SHP77 treated with DMSO at 0.1 percent for 48 hours (cell line): ENCODE data around the gene ARHGEF3.
"Not testable (repeated sequence)": the region's sequence is repeated elsewhere in the genome, so short reads cannot be mapped to it uniquely, and the experiment has no call there.

ENCODE experiments used
- DNase-seq: peaks from one replicate; lab custom pipeline; 2025; lab: John Stamatoyannopoulos, UW

The ARHGEF3 gene

GRCh38 chr3:56772952-56773938 lies 28.5 kb downstream of the ARHGEF3 start:
- DNase-seq, result no peak

GRCh38 chr3:56771376-56771775 lies 30.4 kb downstream of the ARHGEF3 start:
- no peak for DNase-seq

DNA sequence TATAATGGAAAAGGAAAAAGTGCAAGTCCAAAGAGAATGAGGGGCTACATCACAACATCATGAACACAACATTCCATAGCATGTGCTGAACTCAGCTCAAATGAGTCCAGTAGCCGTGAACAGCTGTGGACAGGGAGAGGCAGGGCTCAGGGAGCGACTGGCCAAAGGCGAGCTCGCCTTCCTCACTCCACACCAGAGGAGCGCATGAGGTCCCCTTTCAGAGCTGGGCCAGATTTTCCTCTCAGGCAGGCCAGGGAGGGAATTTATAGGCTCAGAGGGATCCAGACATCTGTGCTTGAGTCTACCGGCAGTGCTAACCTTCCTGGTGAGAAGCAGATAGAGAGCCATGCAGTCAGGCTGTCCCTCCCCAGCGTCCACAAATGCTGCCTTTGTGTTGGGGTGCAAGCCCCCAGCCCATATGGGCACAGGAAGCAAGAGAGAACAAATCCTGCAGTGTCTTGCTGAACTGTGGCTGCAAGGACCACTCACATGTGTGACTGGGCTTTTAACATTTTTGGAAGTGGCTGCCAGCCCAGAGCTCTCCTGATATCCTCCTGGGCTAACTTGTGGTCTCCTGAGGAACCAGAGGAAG lies 32.5 kb downstream of the ARHGEF3 start:
- DNase-seq, result no peak

- no peak for DNase-seq
Measured at GRCh38 chr3:56764904-56765547, 36.7 kb downstream of the ARHGEF3 start.

GRCh38 chr3:56764184-56764583 lies 37.6 kb downstream of the ARHGEF3 start:
- no peak for DNase-seq

DNA sequence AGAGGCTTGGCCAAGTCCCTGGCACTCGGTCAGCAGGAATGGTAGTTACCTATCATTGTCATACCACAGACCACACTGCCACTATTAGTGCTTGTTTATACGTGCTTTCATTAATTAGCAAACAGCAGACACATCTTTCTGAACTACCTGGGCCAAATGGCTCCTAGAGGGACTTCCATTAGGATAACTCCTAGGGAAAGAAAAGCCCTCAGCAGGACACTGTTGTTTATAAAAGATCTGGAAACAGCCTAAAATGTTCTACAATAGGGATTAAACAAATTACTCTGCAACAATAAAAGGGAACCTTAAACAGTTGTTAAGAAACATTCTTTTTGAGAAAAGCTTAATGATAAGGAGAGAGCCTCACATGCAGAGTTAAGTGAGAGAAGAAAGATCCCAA lies 38.5 kb downstream of the ARHGEF3 start:
- no peak for DNase-seq

DNA sequence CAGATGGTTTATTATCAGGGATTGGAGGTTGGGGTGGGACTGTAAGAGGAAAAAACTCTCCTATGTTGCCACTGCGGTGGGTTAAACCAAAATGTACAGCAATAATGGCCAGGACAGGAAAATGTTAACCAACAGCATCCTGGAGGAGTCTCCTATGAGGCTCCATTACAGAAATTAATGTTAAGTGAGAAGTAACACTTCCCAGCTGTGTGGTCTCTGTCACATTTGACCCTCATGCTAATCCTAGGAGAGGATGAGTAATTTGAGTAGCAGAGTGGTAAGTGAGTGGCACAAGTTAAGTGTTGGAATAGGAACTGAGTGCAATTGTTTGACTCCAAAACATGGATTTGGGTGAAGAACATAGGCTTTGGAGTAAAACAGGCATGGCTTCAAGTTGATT lies 39.0 kb downstream of the ARHGEF3 start:
- DNase-seq, result no peak

- DNase-seq, result no peak
Measured at GRCh38 chr3:56761887-56762651, 39.7 kb downstream of the ARHGEF3 start.

DNA sequence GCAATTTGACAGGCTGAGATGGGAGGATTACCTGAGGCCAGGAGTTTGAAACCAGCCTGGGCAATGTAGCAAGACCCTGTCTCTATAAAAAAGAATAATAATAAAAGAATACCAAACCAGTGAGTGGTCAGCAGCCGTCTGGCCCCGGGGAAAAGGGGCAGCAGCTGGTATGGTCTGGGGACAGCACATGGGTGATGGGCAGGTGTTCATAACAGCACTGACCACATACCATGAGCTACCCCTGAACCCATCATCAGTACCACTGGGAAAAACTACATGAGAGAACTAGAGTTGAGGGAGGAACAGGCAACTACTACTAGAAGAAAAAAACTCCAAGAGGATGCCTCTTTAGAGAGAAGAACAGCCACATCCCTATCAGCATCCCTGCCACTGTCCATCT lies 40.7 kb downstream of the ARHGEF3 start:
- no peak for DNase-seq

- no peak for DNase-seq
Measured at GRCh38 chr3:56759532-56759931, 42.2 kb downstream of the ARHGEF3 start.

GRCh38 chr3:56758539-56758981 lies 43.2 kb downstream of the ARHGEF3 start:
- DNase-seq, result no peak

GRCh38 chr3:56758042-56758441 lies 43.7 kb downstream of the ARHGEF3 start:
- DNase-seq, result not testable (repeated sequence)

DNA sequence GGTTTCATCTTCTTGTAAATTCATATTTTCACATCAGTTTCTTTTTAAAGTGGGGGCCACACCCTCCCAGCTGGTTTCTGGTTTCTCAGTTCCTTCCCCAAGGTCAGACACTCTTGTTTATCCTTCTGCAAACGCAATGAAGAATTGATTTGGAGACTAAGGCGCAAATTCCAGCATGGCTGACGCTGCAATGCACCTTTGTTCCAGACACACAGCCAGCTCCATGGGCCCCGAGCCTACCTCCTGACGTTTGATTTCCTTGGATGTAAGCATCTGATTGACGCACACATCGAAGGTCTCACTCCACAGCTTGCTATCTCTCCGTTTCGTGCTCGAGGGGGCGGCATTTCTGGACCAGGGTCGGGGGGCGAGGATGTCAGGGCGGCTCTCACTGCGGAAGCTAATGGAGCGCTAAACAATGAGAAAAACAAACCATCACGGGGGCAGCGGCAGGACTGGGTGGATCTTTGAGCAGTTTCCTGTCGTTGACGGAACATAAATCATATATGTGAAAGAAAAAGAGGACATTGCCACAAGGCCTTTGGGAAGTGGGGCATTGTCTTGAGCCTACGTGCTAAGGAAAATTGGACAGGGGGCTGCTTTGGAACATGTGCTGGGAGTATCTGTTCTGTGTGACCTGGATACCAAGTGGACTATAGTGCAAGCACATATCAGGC lies 46.9 kb downstream of the ARHGEF3 start:
- DNase-seq, result no peak

GRCh38 chr3:56753206-56753820 lies 48.4 kb downstream of the ARHGEF3 start:
- DNase-seq, result no peak

- no peak for DNase-seq
Measured at GRCh38 chr3:56751056-56751707, 50.6 kb downstream of the ARHGEF3 start.

GRCh38 chr3:56748663-56749231 lies 53.0 kb downstream of the ARHGEF3 start:
- DNase-seq, result no peak

GRCh38 chr3:56747150-56747549 lies 54.6 kb downstream of the ARHGEF3 start:
- no peak for DNase-seq

- no peak for DNase-seq
Measured at GRCh38 chr3:56744016-56744415, 57.7 kb downstream of the ARHGEF3 start.

GRCh38 chr3:56742887-56743286 lies 58.9 kb downstream of the ARHGEF3 start:
- DNase-seq, result no peak

- DNase-seq, result no peak
Measured at GRCh38 chr3:56739036-56739435, 62.7 kb downstream of the ARHGEF3 start.
